K562 (cell line): ENCODE measurements around the gene ZNF516.

Source experiments
- CC2D1A ChIP-seq: fragments of 450-650 bp; IDR thresholded peaks from 2 replicates; pipeline ENCODE4 v1.6.1; 2017; ENCODE audit warnings: mild to moderate bottlenecking
- CHD1 ChIP-seq: fragments of 200-600 bp; sonication (generic); IDR thresholded peaks from one replicate; pipeline ENCODE4 v1.6.1; 2012; ENCODE audit warnings: mild to moderate bottlenecking, moderate library complexity, low read length, inconsistent platforms
- GTF2F1 ChIP-seq: IDR thresholded peaks from 2 replicates; pipeline ENCODE4 v1.6.1; 2011; ENCODE audit warnings: low read depth, low read length, improper control_type of control experiment
- JUNB ChIP-seq: fragments of 450-650 bp; formaldehyde crosslinking; conservative IDR thresholded peaks from 2 replicates; pipeline ENCODE4 v1.4.0; 2020; ENCODE audit warnings: mild to moderate bottlenecking
- NR2F6 ChIP-seq: fragments of 450-650 bp; formaldehyde crosslinking; IDR thresholded peaks from 2 replicates; pipeline ENCODE4 v1.4.0; 2020; ENCODE audit warnings: mild to moderate bottlenecking
- TAF1 ChIP-seq: IDR thresholded peaks from 2 replicates; pipeline ENCODE4 v1.6.1; 2011; ENCODE audit warnings: mild to moderate bottlenecking, low read length, moderate library complexity; ENCODE audit not compliant: insufficient read depth, control insufficient read depth, severe bottlenecking; ENCODE audit errors: extremely low read depth
- TRIM24 ChIP-seq, 2 experiments: fragments of 450-650 bp; IDR thresholded peaks; 2 replicates each; pipeline ENCODE4 v1.6.1; 2016
- ZNF232 ChIP-seq: sonication (generic); formaldehyde crosslinking; IDR thresholded peaks from 2 replicates; pipeline ENCODE4 v1.8.0; 2022; ENCODE audit warnings: mild to moderate bottlenecking, missing genetic modification reagents
- TF ChIP-seq, protein P1 (sequence below), 3 experiments: IDR thresholded peaks in 2 of 3; conservative IDR thresholded peaks in 1 of 3; 2 replicates each; pipeline ENCODE4 v1.5.1; 2011 to 2012; ENCODE audit warnings: low read length in 3 of 3, mild to moderate bottlenecking in 3 of 3, control low read depth in 2 of 3, improper control_type of control experiment in 1 of 3, inconsistent platforms in 1 of 3, low read depth in 1 of 3, mixed read lengths in 1 of 3, moderate library complexity in 1 of 3; ENCODE audit not compliant: insufficient read depth in 2 of 3
- TF ChIP-seq, protein P2 (sequence below): fragments of 150-350 bp; conservative IDR thresholded peaks from 2 replicates; pipeline ENCODE4 v1.6.1; 2014; ENCODE audit warnings: low read length

DNA sequence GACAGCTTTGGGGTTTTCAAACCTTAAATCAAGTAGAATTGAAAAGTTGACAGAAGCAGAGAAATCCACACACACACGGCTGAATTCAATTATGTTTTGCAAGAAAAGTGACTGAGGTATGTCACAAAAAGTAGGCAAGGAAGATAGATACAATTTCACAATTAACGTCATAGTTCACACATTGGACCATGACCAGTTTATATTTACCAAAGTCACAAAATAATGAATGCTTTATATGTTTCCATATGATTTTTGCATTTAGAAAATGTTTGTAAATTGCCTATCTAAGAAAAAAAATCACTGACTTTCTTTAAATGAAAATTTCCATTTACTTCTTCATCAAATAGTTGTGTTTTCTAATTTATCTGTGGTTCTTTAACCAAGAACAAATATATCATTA, 29.4 kb upstream of the ZNF516 start:
- TF ChIP-seq, protein P1, sequence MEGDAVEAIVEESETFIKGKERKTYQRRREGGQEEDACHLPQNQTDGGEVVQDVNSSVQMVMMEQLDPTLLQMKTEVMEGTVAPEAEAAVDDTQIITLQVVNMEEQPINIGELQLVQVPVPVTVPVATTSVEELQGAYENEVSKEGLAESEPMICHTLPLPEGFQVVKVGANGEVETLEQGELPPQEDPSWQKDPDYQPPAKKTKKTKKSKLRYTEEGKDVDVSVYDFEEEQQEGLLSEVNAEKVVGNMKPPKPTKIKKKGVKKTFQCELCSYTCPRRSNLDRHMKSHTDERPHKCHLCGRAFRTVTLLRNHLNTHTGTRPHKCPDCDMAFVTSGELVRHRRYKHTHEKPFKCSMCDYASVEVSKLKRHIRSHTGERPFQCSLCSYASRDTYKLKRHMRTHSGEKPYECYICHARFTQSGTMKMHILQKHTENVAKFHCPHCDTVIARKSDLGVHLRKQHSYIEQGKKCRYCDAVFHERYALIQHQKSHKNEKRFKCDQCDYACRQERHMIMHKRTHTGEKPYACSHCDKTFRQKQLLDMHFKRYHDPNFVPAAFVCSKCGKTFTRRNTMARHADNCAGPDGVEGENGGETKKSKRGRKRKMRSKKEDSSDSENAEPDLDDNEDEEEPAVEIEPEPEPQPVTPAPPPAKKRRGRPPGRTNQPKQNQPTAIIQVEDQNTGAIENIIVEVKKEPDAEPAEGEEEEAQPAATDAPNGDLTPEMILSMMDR (IDR thresholded peaks at IDR 0.05 in 2 of 3, conservative IDR thresholded peaks at IDR 0.05 in 1 of 3; ENCODE audit: insufficient read depth in 2 of 3, low read depth in 1 of 3, low read length in 3 of 3), result no peak
- TF ChIP-seq, protein P2, sequence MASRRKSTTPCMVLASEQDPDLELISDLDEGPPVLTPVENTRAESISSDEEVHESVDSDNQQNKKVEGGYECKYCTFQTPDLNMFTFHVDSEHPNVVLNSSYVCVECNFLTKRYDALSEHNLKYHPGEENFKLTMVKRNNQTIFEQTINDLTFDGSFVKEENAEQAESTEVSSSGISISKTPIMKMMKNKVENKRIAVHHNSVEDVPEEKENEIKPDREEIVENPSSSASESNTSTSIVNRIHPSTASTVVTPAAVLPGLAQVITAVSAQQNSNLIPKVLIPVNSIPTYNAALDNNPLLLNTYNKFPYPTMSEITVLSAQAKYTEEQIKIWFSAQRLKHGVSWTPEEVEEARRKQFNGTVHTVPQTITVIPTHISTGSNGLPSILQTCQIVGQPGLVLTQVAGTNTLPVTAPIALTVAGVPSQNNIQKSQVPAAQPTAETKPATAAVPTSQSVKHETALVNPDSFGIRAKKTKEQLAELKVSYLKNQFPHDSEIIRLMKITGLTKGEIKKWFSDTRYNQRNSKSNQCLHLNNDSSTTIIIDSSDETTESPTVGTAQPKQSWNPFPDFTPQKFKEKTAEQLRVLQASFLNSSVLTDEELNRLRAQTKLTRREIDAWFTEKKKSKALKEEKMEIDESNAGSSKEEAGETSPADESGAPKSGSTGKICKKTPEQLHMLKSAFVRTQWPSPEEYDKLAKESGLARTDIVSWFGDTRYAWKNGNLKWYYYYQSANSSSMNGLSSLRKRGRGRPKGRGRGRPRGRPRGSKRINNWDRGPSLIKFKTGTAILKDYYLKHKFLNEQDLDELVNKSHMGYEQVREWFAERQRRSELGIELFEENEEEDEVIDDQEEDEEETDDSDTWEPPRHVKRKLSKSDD, result no peak
- TF ChIP-seq GTF2F1, result no peak
- no peak for TF ChIP-seq NR2F6 (CRISPR knock-in tag)
- no peak for TF ChIP-seq ZNF232 (CRISPR knock-in tag)
- no peak for TF ChIP-seq CHD1
- no peak for TF ChIP-seq TAF1
- TF ChIP-seq JUNB (CRISPR knock-in tag), result no peak
- no peak for TF ChIP-seq CC2D1A
- no peak for TF ChIP-seq TRIM24 (IDR thresholded peaks at IDR 0.05)
